HEK293 (cell line): ENCODE measurements around the gene SEC63.
A peak's percentile ranks its signal among the peaks of the same experiment; 100 is the strongest.

ENCODE experiments used
- INSM2 ChIP-seq: fragments of 450-650 bp; formaldehyde crosslinking; IDR thresholded peaks from 2 replicates; pipeline ENCODE4 v1.5.1; 2016; ENCODE audit warnings: missing biosample characterization, missing genetic modification characterization
- KLF17 ChIP-seq: fragments of 450-650 bp; formaldehyde crosslinking; IDR thresholded peaks from 2 replicates; pipeline ENCODE4 v1.5.1; 2016; ENCODE audit warnings: missing biosample characterization, missing genetic modification characterization
- OSR2 ChIP-seq: fragments of 450-650 bp; formaldehyde crosslinking; IDR thresholded peaks from 2 replicates; pipeline ENCODE4 v1.5.1; 2016; ENCODE audit warnings: missing biosample characterization, missing genetic modification characterization
- PRDM1 ChIP-seq: fragments of 450-650 bp; formaldehyde crosslinking; IDR thresholded peaks from 2 replicates; pipeline ENCODE4; 2016; ENCODE audit warnings: missing biosample characterization, missing genetic modification characterization
- RBAK ChIP-seq: fragments of 450-650 bp; formaldehyde crosslinking; IDR thresholded peaks from 2 replicates; pipeline ENCODE4 v1.5.1; 2016; ENCODE audit warnings: missing biosample characterization, missing genetic modification characterization
- SALL2 ChIP-seq: fragments of 450-650 bp; formaldehyde crosslinking; IDR thresholded peaks from 2 replicates; pipeline ENCODE4 v1.5.0; 2017; ENCODE audit warnings: missing biosample characterization, mild to moderate bottlenecking, missing genetic modification characterization, borderline replicate concordance
- SCRT2 ChIP-seq: fragments of 450-650 bp; formaldehyde crosslinking; IDR thresholded peaks from 2 replicates; pipeline ENCODE4 v1.5.1; 2016; ENCODE audit warnings: missing biosample characterization, missing genetic modification characterization
- TCF7L2 ChIP-seq: IDR thresholded peaks from 2 replicates; pipeline ENCODE4 v1.6.1; 2011; ENCODE audit warnings: low read depth, mild to moderate bottlenecking, inconsistent platforms, low read length, moderate library complexity, borderline replicate concordance
- YY1 ChIP-seq: fragments of 450-650 bp; formaldehyde crosslinking; IDR thresholded peaks from 2 replicates; pipeline ENCODE4 v1.5.1; 2018; ENCODE audit warnings: missing biosample characterization, missing genetic modification characterization
- ZNF112 ChIP-seq: fragments of 450-650 bp; formaldehyde crosslinking; IDR thresholded peaks from 2 replicates; pipeline ENCODE4 v1.5.0; 2017; ENCODE audit warnings: missing biosample characterization, missing genetic modification characterization
- ZNF140 ChIP-seq: fragments of 450-650 bp; formaldehyde crosslinking; IDR thresholded peaks from 2 replicates; pipeline ENCODE4 v1.5.1; 2016; ENCODE audit warnings: missing biosample characterization, missing genetic modification characterization
- ZNF155 ChIP-seq: fragments of 450-650 bp; formaldehyde crosslinking; IDR thresholded peaks from 2 replicates; pipeline ENCODE4 v1.5.1; 2016; ENCODE audit warnings: missing biosample characterization, missing genetic modification characterization
- ZNF18 ChIP-seq: fragments of 450-650 bp; formaldehyde crosslinking; IDR thresholded peaks from 2 replicates; pipeline ENCODE4 v1.5.1; 2016; ENCODE audit warnings: missing biosample characterization, missing genetic modification characterization
- ZNF202 ChIP-seq: fragments of 450-650 bp; formaldehyde crosslinking; IDR thresholded peaks from 2 replicates; pipeline ENCODE4 v1.5.1; 2016; ENCODE audit warnings: missing biosample characterization, missing genetic modification characterization, borderline replicate concordance
- ZNF211 ChIP-seq: fragments of 450-650 bp; formaldehyde crosslinking; IDR thresholded peaks from 2 replicates; pipeline ENCODE4 v1.5.1; 2016; ENCODE audit warnings: low read depth, missing biosample characterization, missing genetic modification characterization
- ZNF221 ChIP-seq: fragments of 450-650 bp; formaldehyde crosslinking; IDR thresholded peaks from 2 replicates; pipeline ENCODE4 v1.5.1; 2017; ENCODE audit warnings: missing biosample characterization, missing genetic modification characterization, borderline replicate concordance
- ZNF239 ChIP-seq: fragments of 450-650 bp; formaldehyde crosslinking; IDR thresholded peaks from 2 replicates; pipeline ENCODE4 v1.5.1; 2016; ENCODE audit warnings: missing biosample characterization, missing genetic modification characterization
- ZNF292 ChIP-seq: fragments of 450-650 bp; formaldehyde crosslinking; IDR thresholded peaks from 2 replicates; pipeline ENCODE4 v1.5.1; 2016; ENCODE audit warnings: low read depth, missing biosample characterization, missing genetic modification characterization, borderline replicate concordance
- ZNF302 ChIP-seq: fragments of 450-650 bp; formaldehyde crosslinking; IDR thresholded peaks from 2 replicates; pipeline ENCODE4 v1.5.1; 2016; ENCODE audit warnings: missing biosample characterization, missing genetic modification characterization, low read depth
- ZNF362 ChIP-seq: fragments of 450-650 bp; formaldehyde crosslinking; IDR thresholded peaks from 2 replicates; pipeline ENCODE4 v1.5.1; 2016; ENCODE audit warnings: missing biosample characterization, missing genetic modification characterization
- ZNF510 ChIP-seq: fragments of 450-650 bp; formaldehyde crosslinking; IDR thresholded peaks from 2 replicates; pipeline ENCODE4 v1.5.1; 2018; ENCODE audit warnings: mild to moderate bottlenecking, missing genetic modification characterization, missing biosample characterization; ENCODE audit not compliant: insufficient replicate concordance
- ZNF521 ChIP-seq: fragments of 450-650 bp; formaldehyde crosslinking; IDR thresholded peaks from 2 replicates; pipeline ENCODE4 v1.5.1; 2017; ENCODE audit warnings: missing biosample characterization, mild to moderate bottlenecking, missing genetic modification characterization
- ZNF544 ChIP-seq: fragments of 450-650 bp; formaldehyde crosslinking; IDR thresholded peaks from 2 replicates; pipeline ENCODE4 v1.5.0; 2017; ENCODE audit warnings: missing biosample characterization, missing genetic modification characterization
- ZNF555 ChIP-seq: fragments of 450-650 bp; formaldehyde crosslinking; conservative IDR thresholded peaks from 2 replicates; pipeline ENCODE4 v1.5.1; 2017; ENCODE audit warnings: missing biosample characterization, mild to moderate bottlenecking, missing genetic modification characterization, inconsistent platforms
- ZNF571 ChIP-seq: fragments of 450-650 bp; formaldehyde crosslinking; IDR thresholded peaks from 2 replicates; pipeline ENCODE4 v1.5.0; 2017; ENCODE audit warnings: missing biosample characterization, missing genetic modification characterization
- ZNF596 ChIP-seq: fragments of 450-650 bp; IDR thresholded peaks from 2 replicates; pipeline ENCODE4 v1.5.0; 2018; ENCODE audit warnings: missing biosample characterization, mild to moderate bottlenecking, missing genetic modification characterization, moderate library complexity
- ZNF600 ChIP-seq: fragments of 450-650 bp; formaldehyde crosslinking; IDR thresholded peaks from 2 replicates; pipeline ENCODE4 v1.5.1; 2016; ENCODE audit warnings: missing biosample characterization, missing genetic modification characterization
- ZNF654 ChIP-seq: fragments of 450-650 bp; formaldehyde crosslinking; IDR thresholded peaks from 2 replicates; pipeline ENCODE4 v1.5.1; 2016; ENCODE audit warnings: low read depth, missing biosample characterization, missing genetic modification characterization
- ZNF664 ChIP-seq: fragments of 450-650 bp; formaldehyde crosslinking; IDR thresholded peaks from 2 replicates; pipeline ENCODE4 v1.5.1; 2016; ENCODE audit warnings: missing biosample characterization, missing genetic modification characterization
- ZNF747 ChIP-seq: fragments of 450-650 bp; formaldehyde crosslinking; IDR thresholded peaks from 2 replicates; pipeline ENCODE4 v1.5.1; 2016; ENCODE audit warnings: missing biosample characterization, missing genetic modification characterization
- ZNF791 ChIP-seq: fragments of 450-650 bp; formaldehyde crosslinking; IDR thresholded peaks from 2 replicates; pipeline ENCODE4 v1.5.1; 2016; ENCODE audit warnings: missing biosample characterization, missing genetic modification characterization
- ZNF792 ChIP-seq: fragments of 450-650 bp; formaldehyde crosslinking; IDR thresholded peaks from 2 replicates; pipeline ENCODE4 v1.5.1; 2016; ENCODE audit warnings: missing biosample characterization, missing genetic modification characterization
- ZSCAN5A ChIP-seq: fragments of 450-650 bp; formaldehyde crosslinking; IDR thresholded peaks from 2 replicates; pipeline ENCODE4 v1.5.1; 2016; ENCODE audit warnings: missing biosample characterization, missing genetic modification characterization

SEC63 gene

GRCh38 chr6:107820338-107821261 lies 137.4 kb downstream of the SEC63 start (continued):
- TF ChIP-seq ZNF302 (tag by site-specific recombination), result no peak
- no peak for TF ChIP-seq ZNF664 (tag by site-specific recombination)
- TF ChIP-seq ZNF202 (tag by site-specific recombination), result no peak
- TF ChIP-seq PRDM1, result peak; percentile 86
- no peak for TF ChIP-seq ZNF747
- no peak for TF ChIP-seq ZNF654 (tag by site-specific recombination)
- TF ChIP-seq ZNF571 (tag by site-specific recombination), result no peak
- no peak for TF ChIP-seq ZNF239
- TF ChIP-seq ZNF596 (tag by site-specific recombination), result peak; percentile 48; the same call in 1 of the 2 replicates
- TF ChIP-seq ZNF292, result no peak
- TF ChIP-seq ZSCAN5A (tag by site-specific recombination), result no peak
- no peak for TF ChIP-seq ZNF544 (tag by site-specific recombination)
- no peak for TF ChIP-seq KLF17 (tag by site-specific recombination)
- peak; percentile 81 for TF ChIP-seq ZNF18 (tag by site-specific recombination)
- TF ChIP-seq ZNF510 (tag by site-specific recombination), result no peak
- TF ChIP-seq ZNF211, result no peak
- no peak for TF ChIP-seq ZNF155 (tag by site-specific recombination)
- TF ChIP-seq ZNF791, result no peak
- no peak for TF ChIP-seq RBAK (tag by site-specific recombination)
- TF ChIP-seq ZNF221, result no peak
- TF ChIP-seq SCRT2 (tag by site-specific recombination), result peak; percentile 44; the same call in 1 of the 2 replicates
- no peak for TF ChIP-seq SALL2 (tag by site-specific recombination)
- TF ChIP-seq ZNF792, result no peak
- no peak for TF ChIP-seq ZNF112
- peak; percentile 74 for TF ChIP-seq OSR2
- TF ChIP-seq ZNF555 (tag by site-specific recombination), result no peak
- TF ChIP-seq ZNF600 (tag by site-specific recombination), result peak; percentile 61; the same call in 1 of the 2 replicates
- no peak for TF ChIP-seq ZNF140 (tag by site-specific recombination)
- no peak for TF ChIP-seq ZNF521 (tag by site-specific recombination)
- no peak for TF ChIP-seq YY1 (tag by site-specific recombination)
- TF ChIP-seq ZNF362 (tag by site-specific recombination), result no peak; the same call in 1 of the 2 replicates
- TF ChIP-seq TCF7L2, result no peak
- TF ChIP-seq INSM2 (tag by site-specific recombination), result peak; percentile 56; the same call in 1 of the 2 replicates
